GM18505 (cell line): ENCODE data around the gene DYSF.

ENCODE experiments used
- ATAC-seq: cut with Tn5 transposase; IDR thresholded peaks from one replicate; pipeline ENCODE4 v1.9.1; 2021; ENCODE audit not compliant: unreplicated experiment
- POLR2A ChIP-seq: IDR thresholded peaks from 4 replicates; pipeline ENCODE4 v1.6.1; 2011; ENCODE audit warnings: borderline replicate concordance; ENCODE audit not compliant: insufficient read depth, insufficient read length; ENCODE audit errors: extremely low read depth

DYSF gene

DNA sequence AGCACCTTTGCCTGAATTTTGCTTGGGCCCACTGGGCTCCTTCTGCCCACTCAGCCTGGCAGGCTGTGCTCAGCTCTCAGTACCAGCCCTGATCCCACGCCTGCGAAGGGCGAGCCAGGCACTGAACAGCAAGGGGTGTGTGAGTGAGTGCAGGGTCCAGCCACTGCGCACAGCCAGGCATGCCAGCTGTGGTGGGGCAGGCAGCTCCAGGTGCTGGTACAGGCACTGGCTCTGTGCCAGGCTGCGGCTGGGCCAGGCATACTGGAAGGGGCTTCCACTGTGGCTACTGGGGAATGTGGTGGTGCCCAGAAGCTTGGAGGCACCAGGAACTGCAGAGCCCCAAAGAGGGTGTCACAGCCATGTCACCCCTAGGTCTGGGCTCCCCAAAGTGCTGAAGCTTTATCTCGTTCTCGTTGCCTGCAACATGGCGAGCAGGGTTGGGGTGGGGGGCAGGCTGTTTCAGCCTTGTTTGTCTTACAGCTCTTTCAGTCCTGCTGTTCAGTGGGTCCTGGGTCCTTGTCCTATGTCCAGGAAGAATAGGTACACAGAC lies 8.8 kb downstream of the DYSF start:
- no peak for ATAC-seq

GRCh38 chr2:71462641-71463341 lies 9.4 kb downstream of the DYSF start:
- TF ChIP-seq POLR2A, result no peak
- ATAC-seq, result no peak

More for the DNA sequence above, 8.8 kb downstream of the DYSF start:
- TF ChIP-seq POLR2A, result no peak

GRCh38 chr2:71463342-71463654 lies 9.9 kb downstream of the DYSF start:
- ATAC-seq, result no peak
- no peak for TF ChIP-seq POLR2A

DNA sequence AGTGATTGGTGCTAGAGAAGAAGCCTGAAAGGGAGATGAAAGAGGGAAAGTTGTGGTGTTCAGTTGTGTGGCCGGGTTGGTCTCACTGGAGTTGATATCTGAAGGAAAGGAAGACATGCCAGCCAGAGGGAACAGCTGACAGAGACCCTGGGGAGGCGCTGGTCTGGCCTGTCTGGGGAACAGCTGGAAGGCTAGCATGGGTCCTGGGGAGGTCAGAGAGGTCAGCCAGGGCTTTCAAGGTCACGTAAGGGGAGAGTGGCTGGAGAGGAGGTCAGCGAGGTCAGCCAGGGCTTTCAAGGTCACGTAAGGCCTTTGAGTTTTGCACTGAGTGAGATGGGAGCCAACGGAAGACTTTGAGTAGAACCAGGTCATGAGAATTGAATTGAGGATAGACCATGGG lies 11.0 kb downstream of the DYSF start:
- no peak for TF ChIP-seq POLR2A
- no peak for ATAC-seq

GRCh38 chr2:71465356-71465755 lies 12.0 kb downstream of the DYSF start:
- no peak for ATAC-seq

DNA sequence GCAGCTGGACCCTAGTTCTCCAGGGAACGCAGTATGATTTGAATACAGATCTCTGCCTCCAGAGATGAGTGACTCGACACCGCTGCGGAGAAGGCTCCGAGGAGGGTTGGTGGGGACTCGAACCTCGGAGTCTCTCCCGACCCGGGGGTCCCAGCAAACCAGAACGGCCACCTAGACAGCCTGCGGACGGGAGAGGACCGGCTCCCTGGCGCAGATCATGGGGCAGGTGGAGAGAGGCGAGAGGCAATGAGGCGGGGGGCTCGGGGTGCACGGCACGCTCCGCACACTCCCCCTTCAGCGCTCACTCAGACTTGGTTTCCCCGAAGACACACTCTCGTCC lies 12.6 kb downstream of the DYSF start:
- ATAC-seq, result no peak
- TF ChIP-seq POLR2A, result no peak

More at GRCh38 chr2:71465356-71465755, 12.0 kb downstream of the DYSF start:
- TF ChIP-seq POLR2A, result no peak

DNA sequence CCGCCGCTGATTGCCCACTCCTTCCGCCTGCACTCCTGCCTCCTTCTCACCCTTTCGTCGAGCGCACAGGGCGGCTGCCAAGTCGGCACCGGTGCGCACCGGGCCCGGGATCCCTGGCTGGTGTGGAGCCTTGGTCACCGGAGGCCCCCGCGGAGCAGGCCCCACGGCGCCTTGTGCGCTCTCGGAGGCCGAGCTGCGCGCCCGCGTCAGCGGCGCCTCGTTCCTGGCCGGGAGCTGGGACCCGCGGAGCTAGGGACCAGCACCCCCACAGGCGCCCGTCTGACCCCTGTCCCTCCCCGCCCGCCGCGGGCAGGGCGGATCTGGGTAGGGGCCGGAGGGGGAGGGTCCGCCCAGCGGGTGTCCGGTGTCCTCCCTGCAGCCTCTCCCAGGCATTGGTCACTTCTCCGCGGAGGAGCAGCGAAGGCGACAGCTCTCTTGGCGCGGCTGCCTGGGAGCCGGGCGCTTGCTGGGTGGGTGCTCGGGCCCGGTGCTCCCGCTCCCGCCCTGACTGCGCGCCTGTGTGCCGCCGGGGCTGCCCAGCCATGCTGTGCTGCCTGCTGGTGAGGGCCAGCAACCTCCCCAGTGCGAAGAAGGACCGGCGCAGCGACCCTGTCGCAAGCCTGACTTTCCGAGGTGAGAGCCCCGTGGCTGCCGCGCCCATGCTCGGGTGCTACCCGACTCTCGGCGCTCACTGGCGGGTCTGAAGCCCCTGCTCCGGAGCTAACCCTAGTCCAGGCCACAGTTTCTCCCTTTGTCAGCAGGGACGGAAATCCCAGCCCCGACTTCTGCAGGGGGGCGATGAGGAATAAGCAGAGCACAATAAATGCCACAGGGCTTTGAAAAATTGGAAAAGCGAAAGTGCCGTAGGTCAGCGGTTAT lies 13.2 kb downstream of the DYSF start:
- TF ChIP-seq POLR2A, result no peak
- no peak for ATAC-seq

GRCh38 chr2:71467180-71467815 lies 13.9 kb downstream of the DYSF start:
- TF ChIP-seq POLR2A, result no peak
- no peak for ATAC-seq

DNA sequence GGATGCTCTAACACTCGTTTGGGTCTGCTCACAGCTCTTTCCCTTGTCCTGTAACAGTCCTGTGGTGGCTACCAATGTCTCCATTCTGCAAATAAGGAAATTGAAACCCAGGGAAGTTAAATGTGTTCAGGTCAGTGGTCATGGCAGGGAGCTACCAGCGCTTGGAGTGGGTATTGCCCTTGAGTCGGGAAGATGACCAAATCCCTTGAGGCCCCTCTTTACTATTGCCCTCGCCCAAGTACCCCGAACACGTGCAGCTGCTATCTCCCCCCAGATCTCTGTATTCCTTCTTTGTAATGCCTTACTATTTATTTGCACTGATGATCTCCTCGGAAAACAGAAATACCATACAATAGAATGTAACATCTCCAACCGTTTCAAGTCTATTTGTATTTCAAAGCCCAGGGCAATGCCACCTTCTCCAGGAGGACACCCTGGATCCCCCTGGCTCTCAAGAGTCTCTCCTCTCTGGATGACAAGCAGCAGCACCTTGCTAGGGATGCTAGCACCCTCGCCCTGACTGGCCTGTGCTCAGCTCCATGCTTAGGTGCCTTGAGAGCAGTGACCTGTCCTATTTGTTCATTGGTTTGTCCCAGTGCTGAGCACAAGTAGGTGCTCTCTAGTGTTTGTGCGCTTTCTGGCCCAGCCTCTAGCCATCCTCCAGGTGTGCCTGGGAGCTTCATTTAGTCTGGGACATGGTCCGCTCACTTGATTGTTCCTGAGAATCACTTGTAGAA lies 15.1 kb downstream of the DYSF start:
- no peak for TF ChIP-seq POLR2A
- ATAC-seq, result no peak

DNA sequence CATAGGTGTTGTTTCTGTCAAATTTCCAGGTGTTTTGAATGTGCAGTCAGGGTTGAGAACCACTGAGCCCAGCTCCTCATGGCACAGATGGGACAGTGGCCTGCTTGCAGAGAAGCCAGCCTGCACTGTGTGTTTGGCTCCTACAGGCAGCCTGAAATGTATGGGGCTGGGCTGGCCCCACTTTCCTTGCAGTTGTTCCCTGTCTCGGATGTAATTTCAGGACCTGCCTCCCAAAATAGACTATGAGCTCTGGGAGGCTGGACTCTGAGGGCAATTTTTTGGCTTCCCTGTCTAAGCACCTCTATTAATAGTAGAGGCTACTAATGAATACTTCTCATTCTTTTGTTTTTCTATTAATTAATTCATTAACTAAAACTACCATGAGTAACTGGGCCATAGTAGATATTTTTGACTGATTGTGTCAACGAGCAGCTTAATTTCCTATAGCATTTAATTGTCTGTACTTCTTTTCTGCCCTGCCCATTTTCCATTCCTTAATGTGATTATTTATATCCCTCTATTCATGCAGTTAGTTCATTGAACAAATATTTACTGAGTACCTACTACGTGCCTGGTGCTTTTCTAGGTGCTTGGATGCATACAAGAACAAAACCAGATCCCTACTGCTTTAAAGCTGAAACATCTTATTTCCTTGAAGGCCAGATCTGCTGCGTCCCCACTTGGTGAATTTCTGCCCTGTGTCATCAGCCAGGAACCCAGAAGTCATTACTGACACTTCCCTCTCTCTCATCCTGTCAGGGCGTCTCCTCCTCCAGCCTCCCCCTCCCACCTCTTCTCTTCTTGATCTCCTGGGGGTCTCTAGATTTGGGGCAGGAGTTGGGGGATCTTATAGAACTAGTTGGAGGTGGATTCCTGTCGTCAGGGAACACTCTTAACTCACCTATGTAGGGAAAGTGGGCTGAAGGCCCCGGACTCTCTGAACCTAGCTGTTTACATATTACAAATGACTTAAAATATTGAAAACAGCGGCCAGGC lies 16.3 kb downstream of the DYSF start:
- ATAC-seq, result no peak
- no peak for TF ChIP-seq POLR2A

GRCh38 chr2:71471276-71471675 lies 17.9 kb downstream of the DYSF start:
- TF ChIP-seq POLR2A, result no peak
- ATAC-seq, result no peak

DNA sequence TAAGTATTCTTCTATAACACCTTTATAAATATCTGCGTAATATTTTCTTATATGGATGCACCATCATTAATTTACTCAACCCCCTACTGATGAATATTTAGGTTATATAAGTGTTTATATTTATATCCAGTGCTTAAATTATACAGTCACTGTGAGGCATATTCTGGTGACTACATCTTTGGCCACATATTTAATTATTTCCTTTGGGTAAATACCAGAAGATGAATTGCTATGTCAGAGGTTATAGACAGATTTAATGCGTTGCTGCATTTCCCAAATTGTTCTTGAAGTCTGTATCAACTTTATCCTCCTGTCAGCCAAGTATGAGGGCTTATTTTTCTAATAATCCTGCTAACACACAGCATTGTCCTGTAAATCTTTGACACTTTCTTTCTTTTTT lies 18.7 kb downstream of the DYSF start:
- no peak for TF ChIP-seq POLR2A
- ATAC-seq, result no peak
